Suprapubic skin (tissue), 4 donors: ENCODE data around the gene RPL37A.

Source experiments
- POLR2A ChIP-seq, 2 donors: fragments of 450-650 bp; IDR thresholded peaks; one replicate each; pipeline ENCODE4 v1.6.1; 2017; ENCODE audit warnings: antibody characterized with exemption in 2 of 2, mild to moderate bottlenecking in 2 of 2, moderate library complexity in 2 of 2
- POLR2AphosphoS5 ChIP-seq, 3 donors: sonication (generic); formaldehyde crosslinking; IDR thresholded peaks; one replicate each; pipeline ENCODE4 v1.6.1; 2017; ENCODE audit warnings: antibody characterized with exemption in 3 of 3
- TF ChIP-seq, protein P1 (sequence below), 2 donors: fragments of 200-600 bp in 1 of 2; fragments of 450-650 bp in 1 of 2; sonication (generic) in 1 of 2; IDR thresholded peaks; one replicate each; pipeline ENCODE4 v1.5.1; 2016 to 2019; ENCODE audit warnings: antibody characterized with exemption in 2 of 2, mild to moderate bottlenecking in 1 of 2, moderate library complexity in 1 of 2

DNA sequence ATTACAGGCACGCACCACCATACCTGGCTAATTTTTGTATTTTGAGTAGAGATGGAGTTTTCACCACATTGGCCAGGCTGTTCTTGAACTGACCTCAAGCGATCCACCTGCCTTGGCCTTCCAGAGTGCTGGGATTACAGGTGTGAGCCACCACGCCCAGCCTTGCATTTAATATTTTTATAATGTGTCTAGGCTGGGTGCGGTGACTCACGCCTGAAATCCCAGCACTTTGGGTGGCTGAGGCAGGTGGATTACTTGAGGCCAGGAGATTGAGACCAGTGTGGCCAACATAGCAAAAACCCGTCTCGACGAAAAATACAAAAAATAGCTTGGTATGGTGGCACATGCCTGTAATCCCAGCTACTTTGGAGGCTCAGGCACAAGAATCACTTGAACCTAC lies 3.2 kb downstream of the RPL37A start:
- TF ChIP-seq, protein P1, sequence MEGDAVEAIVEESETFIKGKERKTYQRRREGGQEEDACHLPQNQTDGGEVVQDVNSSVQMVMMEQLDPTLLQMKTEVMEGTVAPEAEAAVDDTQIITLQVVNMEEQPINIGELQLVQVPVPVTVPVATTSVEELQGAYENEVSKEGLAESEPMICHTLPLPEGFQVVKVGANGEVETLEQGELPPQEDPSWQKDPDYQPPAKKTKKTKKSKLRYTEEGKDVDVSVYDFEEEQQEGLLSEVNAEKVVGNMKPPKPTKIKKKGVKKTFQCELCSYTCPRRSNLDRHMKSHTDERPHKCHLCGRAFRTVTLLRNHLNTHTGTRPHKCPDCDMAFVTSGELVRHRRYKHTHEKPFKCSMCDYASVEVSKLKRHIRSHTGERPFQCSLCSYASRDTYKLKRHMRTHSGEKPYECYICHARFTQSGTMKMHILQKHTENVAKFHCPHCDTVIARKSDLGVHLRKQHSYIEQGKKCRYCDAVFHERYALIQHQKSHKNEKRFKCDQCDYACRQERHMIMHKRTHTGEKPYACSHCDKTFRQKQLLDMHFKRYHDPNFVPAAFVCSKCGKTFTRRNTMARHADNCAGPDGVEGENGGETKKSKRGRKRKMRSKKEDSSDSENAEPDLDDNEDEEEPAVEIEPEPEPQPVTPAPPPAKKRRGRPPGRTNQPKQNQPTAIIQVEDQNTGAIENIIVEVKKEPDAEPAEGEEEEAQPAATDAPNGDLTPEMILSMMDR (IDR thresholded peaks at IDR 0.05), result no peak
- no peak for TF ChIP-seq POLR2A (IDR thresholded peaks at IDR 0.05)
- no peak for TF ChIP-seq POLR2AphosphoS5 (IDR thresholded peaks at IDR 0.05)
